H1 (cell line): Measurements from ENCODE around the gene METTL22. TPM values are rescaled to one million over a fixed set of nuclear protein-coding genes. Genes with fewer than 3 reads are reported as not detected.

ENCODE experiments used
- CTCF ChIA-PET: fragments of 300-600 bp; sonication (Branson Sonifier 250); formaldehyde crosslinking; loops from one replicate; lab custom pipeline; 2021; ENCODE audit not compliant: partially characterized antibody; lab: Charles Lee
- POLR2A ChIA-PET: fragments of 300-600 bp; sonication (Branson Sonifier 250); formaldehyde crosslinking; loops from one replicate; lab custom pipeline; 2021; ENCODE audit warnings: inconsistent platforms; ENCODE audit not compliant: partially characterized antibody; lab: Charles Lee
- DNase-seq, 2 experiments: peaks; one replicate each; pipeline versions ENCODE4 v3.0.0 to v3.0.0-alpha.2; 2010 to 2022; ENCODE audit warnings: low spot score in 2 of 2, low read depth in 1 of 2, mixed read lengths in 1 of 2
- FAIRE-seq: peaks from 2 replicates; lab custom pipeline; 2011; peaks lifted over from hg19 to GRCh38; lab: Jason Lieb, UNC
- H2AFZ ChIP-seq: 2 replicates; pipeline ENCODE4 v1.8.1; 2012; ENCODE audit warnings: low read length, inconsistent platforms
- H2AK5ac ChIP-seq: 2 replicates; pipeline ENCODE4 v1.6.1; 2013; ENCODE audit warnings: low read depth, low read length
- H2BK120ac ChIP-seq: replicated peaks from 2 replicates; pipeline ENCODE3; 2013; ENCODE audit warnings: low read depth, low read length, inconsistent platforms
- H2BK12ac ChIP-seq: 2 replicates; pipeline ENCODE4 v1.6.1; 2013; ENCODE audit warnings: low read depth, low read length
- H2BK15ac ChIP-seq: 2 replicates; pipeline ENCODE4 v1.6.1; 2013; ENCODE audit warnings: low read length
- H2BK20ac ChIP-seq: 2 replicates; pipeline ENCODE4 v1.6.1; 2013; ENCODE audit warnings: low read length
- H2BK5ac ChIP-seq: 2 replicates; pipeline ENCODE4 v1.6.1; 2013; ENCODE audit warnings: low read depth, low read length
- H3K14ac ChIP-seq: 2 replicates; pipeline ENCODE4 v1.6.1; 2013; ENCODE audit warnings: inconsistent platforms; ENCODE audit not compliant: insufficient read length
- H3K18ac ChIP-seq: 2 replicates; pipeline ENCODE4 v1.6.1; 2013; ENCODE audit warnings: low read length; ENCODE audit errors: extremely low read depth
- H3K23ac ChIP-seq: 2 replicates; pipeline ENCODE4 v1.6.1; 2013; ENCODE audit warnings: inconsistent platforms; ENCODE audit not compliant: insufficient read length
- H3K23me2 ChIP-seq: 2 replicates; pipeline ENCODE4 v1.6.1; 2013; ENCODE audit warnings: low read depth, low read length
- H3K27ac ChIP-seq: 2 replicates; pipeline ENCODE4 v1.6.1; 2011; ENCODE audit warnings: low read depth, low read length, inconsistent platforms
- H3K27me3 ChIP-seq, 4 experiments: replicated peaks in 1 of 4; 1 replicate in 1 of 4; 2 replicates in 3 of 4; pipeline versions ENCODE4 v1.6.1 to v1.8.1; 2011 to 2013; ENCODE audit warnings: low read length in 3 of 4, mild to moderate bottlenecking in 3 of 4, inconsistent platforms in 2 of 4, mixed read lengths in 2 of 4, moderate library complexity in 1 of 4; ENCODE audit not compliant: control insufficient read depth in 3 of 4, insufficient read depth in 3 of 4; ENCODE audit errors: extremely low read depth in 1 of 4
- H3K36me3 ChIP-seq, 4 experiments: 2 replicates each; pipeline versions ENCODE4 v1.6.1 to v1.8.1; 2011 to 2013; ENCODE audit warnings: mild to moderate bottlenecking in 4 of 4, low read length in 3 of 4, moderate library complexity in 2 of 4, control low read depth in 1 of 4, inconsistent platforms in 1 of 4; ENCODE audit not compliant: insufficient read depth in 4 of 4, control insufficient read depth in 2 of 4
- H3K4ac ChIP-seq: replicated peaks from 2 replicates; pipeline ENCODE3; 2013; ENCODE audit warnings: low read length, low read depth, mixed read lengths, inconsistent platforms; ENCODE audit not compliant: insufficient read length
- H3K4me1 ChIP-seq, 4 experiments: replicated peaks in 1 of 4; 1 replicate in 1 of 4; 2 replicates in 3 of 4; pipeline versions ENCODE4 v1.6.1 to v1.8.1; 2011 to 2013; ENCODE audit warnings: low read length in 3 of 4, inconsistent platforms in 2 of 4, mixed read lengths in 1 of 4; ENCODE audit not compliant: insufficient read depth in 4 of 4, control insufficient read depth in 3 of 4
- H3K4me2 ChIP-seq, 2 experiments: 2 replicates each; pipeline versions ENCODE4 v1.6.1 to v1.8.1; 2011 to 2013; ENCODE audit warnings: low read depth in 2 of 2, low read length in 2 of 2, control low read depth in 1 of 2, inconsistent platforms in 1 of 2, mild to moderate bottlenecking in 1 of 2; ENCODE audit not compliant: insufficient read depth in 1 of 2
- H3K4me3 ChIP-seq, 4 experiments: fragments of 200-600, 300-600 bp in 1 of 4; sonication (generic), shearing (Covaris generic), sonication (Bioruptor Twin) in 1 of 4; 2 replicates each; pipeline versions ENCODE4 v1.5.1 to v1.8.1; 2011 to 2016; ENCODE audit warnings: low read length in 4 of 4, low read depth in 3 of 4, control low read depth in 2 of 4, inconsistent platforms in 2 of 4, mild to moderate bottlenecking in 2 of 4, mixed read lengths in 1 of 4, moderate library complexity in 1 of 4; ENCODE audit not compliant: insufficient read depth in 2 of 4; ENCODE audit errors: extremely low read depth in 1 of 4
- H3K56ac ChIP-seq: replicated peaks from 2 replicates; pipeline ENCODE3; 2013; ENCODE audit warnings: low read depth, mild to moderate bottlenecking, mixed read lengths, low read length, inconsistent platforms; ENCODE audit not compliant: insufficient read length
- H3K79me1 ChIP-seq: 2 replicates; pipeline ENCODE4 v1.6.1; 2013; ENCODE audit warnings: low read depth, low read length, control low read depth
- H3K79me2 ChIP-seq, 2 experiments: 2 replicates each; pipeline versions ENCODE4 v1.6.1 to v1.8.1; 2012 to 2013; ENCODE audit warnings: low read length in 2 of 2, mild to moderate bottlenecking in 2 of 2, inconsistent platforms in 1 of 2; ENCODE audit not compliant: insufficient read depth in 2 of 2, control insufficient read depth in 1 of 2
- H3K9ac ChIP-seq, 4 experiments: replicated peaks in 1 of 4; 1 replicate in 1 of 4; 2 replicates in 3 of 4; pipeline versions ENCODE4 v1.6.1 to v1.8.1; 2011 to 2013; ENCODE audit warnings: low read depth in 3 of 4, low read length in 3 of 4, control low read depth in 2 of 4, mild to moderate bottlenecking in 2 of 4, moderate library complexity in 2 of 4, inconsistent platforms in 1 of 4; ENCODE audit errors: extremely low read depth in 1 of 4
- H3K9me3 ChIP-seq, 2 experiments: 2 replicates each; pipeline versions ENCODE4 v1.6.1 to v1.8.1; 2012 to 2013; ENCODE audit warnings: mild to moderate bottlenecking in 2 of 2, moderate library complexity in 2 of 2, control low read depth in 1 of 2, inconsistent platforms in 1 of 2, low read depth in 1 of 2, low read length in 1 of 2, mixed read lengths in 1 of 2; ENCODE audit not compliant: insufficient read depth in 2 of 2
- H4K20me1 ChIP-seq, 2 experiments: replicated peaks in 1 of 2; 2 replicates each; pipeline versions ENCODE3 to v1.8.1; 2011 to 2013; ENCODE audit warnings: inconsistent platforms in 2 of 2, low read length in 2 of 2, mild to moderate bottlenecking in 1 of 2; ENCODE audit not compliant: insufficient read depth in 2 of 2, control insufficient read depth in 1 of 2
- H4K5ac ChIP-seq: 2 replicates; pipeline ENCODE4 v1.6.1; 2013; ENCODE audit warnings: low read length, low read depth, mixed read lengths, inconsistent platforms; ENCODE audit not compliant: insufficient read length
- H4K8ac ChIP-seq: 2 replicates; pipeline ENCODE4 v1.8.0; 2013; ENCODE audit warnings: mild to moderate bottlenecking, moderate library complexity, low read length, inconsistent platforms; ENCODE audit not compliant: insufficient read depth; ENCODE audit errors: extremely low read depth
- H4K91ac ChIP-seq: replicated peaks from 2 replicates; pipeline ENCODE3; 2013; ENCODE audit warnings: low read length, mixed read lengths, inconsistent platforms; ENCODE audit not compliant: insufficient read length
- ATF3 ChIP-seq: IDR thresholded peaks from 2 replicates; pipeline ENCODE4 v1.6.1; 2011; ENCODE audit warnings: low read depth, mild to moderate bottlenecking, low read length; ENCODE audit not compliant: insufficient read depth
- BCL11A ChIP-seq, 2 experiments: IDR thresholded peaks; one replicate each; pipeline ENCODE4 v1.6.1; 2011; ENCODE audit warnings: low read depth in 2 of 2, low read length in 2 of 2, mild to moderate bottlenecking in 2 of 2
- CEBPB ChIP-seq: IDR thresholded peaks from 2 replicates; pipeline ENCODE4 v1.6.1; 2012; ENCODE audit warnings: low read depth, low read length
- CHD2 ChIP-seq: IDR thresholded peaks from 2 replicates; pipeline ENCODE4 v1.6.1; 2012; ENCODE audit warnings: low read length, improper control_type of control experiment
- JUND ChIP-seq: IDR thresholded peaks from 2 replicates; pipeline ENCODE4 v1.6.1; 2011; ENCODE audit warnings: mild to moderate bottlenecking, improper control_type of control experiment, low read length
- NANOG ChIP-seq: IDR thresholded peaks from 2 replicates; pipeline ENCODE4 v1.6.1; 2011; ENCODE audit warnings: low read length, low read depth, mild to moderate bottlenecking, inconsistent platforms; ENCODE audit not compliant: insufficient read depth, poor library complexity, severe bottlenecking
- NRF1 ChIP-seq: IDR thresholded peaks from 2 replicates; pipeline ENCODE4 v1.6.1; 2011; ENCODE audit warnings: mild to moderate bottlenecking, low read depth, low read length, improper control_type of control experiment
- POLR2A ChIP-seq, 2 experiments: IDR thresholded peaks; 1 replicate in 1 of 2; 2 replicates in 1 of 2; pipeline ENCODE4 v1.6.1; 2011; ENCODE audit warnings: low read depth in 2 of 2, low read length in 2 of 2, mild to moderate bottlenecking in 2 of 2; ENCODE audit errors: control extremely low read depth in 1 of 2
- POLR2AphosphoS5 ChIP-seq: IDR thresholded peaks from 2 replicates; pipeline ENCODE4 v1.6.1; 2011; ENCODE audit warnings: low read depth, low read length
- RFX5 ChIP-seq: IDR thresholded peaks from 2 replicates; pipeline ENCODE4 v1.6.1; 2011; ENCODE audit warnings: low read depth, low read length, improper control_type of control experiment, borderline replicate concordance
- TBP ChIP-seq: IDR thresholded peaks from 2 replicates; pipeline ENCODE4 v1.6.1; 2011; ENCODE audit warnings: low read depth, low read length, improper control_type of control experiment
- TCF12 ChIP-seq: IDR thresholded peaks from 2 replicates; pipeline ENCODE4 v1.6.1; 2011; ENCODE audit warnings: low read depth, mild to moderate bottlenecking, low read length
- YY1 ChIP-seq: IDR thresholded peaks from 2 replicates; pipeline ENCODE4 v1.6.1; 2011; ENCODE audit warnings: low read depth, mild to moderate bottlenecking, low read length
- WGBS, 2 experiments: shearing (Covaris generic) in 1 of 2; methylation state at CpG; one replicate each; pipeline versions ENCODE4 v1.1.6 to v1.1.7; 2013 to 2015; ENCODE audit warnings: low lambda C conversion rate in 2 of 2, mixed read lengths in 2 of 2, inconsistent platforms in 1 of 2, low coverage in 1 of 2, missing lambda C conversion rate in 1 of 2; ENCODE audit not compliant: insufficient replicate concordance in 2 of 2, insufficient coverage in 1 of 2, insufficient read length in 1 of 2; ENCODE audit errors: extremely low coverage in 1 of 2, missing lambda C conversion rate in 1 of 2; 5-methylcytosine and 5-hydroxymethylcytosine counted together
- polyA plus RNA-seq, 7 experiments: library from polyadenylated mRNA; depleted of rRNA in 3 of 7; stranded (reverse) in 5 of 7; unstranded in 2 of 7; fragments of >200 nt in 5 of 7; fragments of 200-250 nt in 2 of 7; gene quantifications; 1 replicate in 5 of 7; 2 replicates in 1 of 7; 4 replicates in 1 of 7; pipeline versions ENCODE4 v1.2.1 to v1.2.3, GENCODE V29; 2011 to 2013; ENCODE audit warnings: missing spikeins in 2 of 7, mixed read lengths in 2 of 7
- total RNA-seq: library from RNA; stranded (reverse); fragmentation: NEBNext Ultra II Directional; extraction: Animal tissue kit (Norgen Biotek cat#: 25700); gene quantifications from 2 replicates; pipeline ENCODE4 v1.2.1, GENCODE V29; 2021
- TF ChIP-seq, protein P1 (sequence below): IDR thresholded peaks from 2 replicates; pipeline ENCODE4 v1.6.1; 2011; ENCODE audit warnings: low read length, improper control_type of control experiment

The METTL22 gene
- total and polyA plus RNA-seq, 2 of the 8 experiments (the other 6 are each of a cell fraction or from before 2014, with no cell fraction given), result 56.7 to 85.2 TPM

- H2BK5ac ChIP-seq, result no peak overlapping the region
- H2AK5ac ChIP-seq, result no peak overlapping the region
- no peak overlapping the region for H2BK15ac ChIP-seq
- no peaks in the 10 kb centered on the region for H3K23me2 ChIP-seq
- H3K36me3 ChIP-seq, result no peaks in the 10 kb centered on the region
- H3K27me3 ChIP-seq, result no peaks in the 10 kb centered on the region; a peak in 2 of 7 replicates
- no peak overlapping the region for H2BK20ac ChIP-seq
- ChIA-PET POLR2A (interaction anchor here (0.9 to 2.2 kb wide), 4 partner anchors 9 to 52 kb away, joined by 3 to 8 read pairs (median 3); partner anchors contain the start of gene METTL22), CTCF (interaction anchor here (1.1 to 12.6 kb wide), 4 partner anchors 26 to 70 kb away, joined by 3 to 416 read pairs (median 60); partner anchors contain the start of gene METTL22)
- H4K8ac ChIP-seq, result no peak overlapping the region
- no peak overlapping the region for H4K91ac ChIP-seq
- no peaks in the 10 kb centered on the region for H3K79me1 ChIP-seq
- no peak overlapping the region for H3K4ac ChIP-seq
- no peak overlapping the region for H4K5ac ChIP-seq
- DNase-seq (no peak), FAIRE-seq (no peak)
- H2AFZ ChIP-seq, result no peak overlapping the region
- no peak overlapping the region for H3K9ac ChIP-seq
- no peak overlapping the region for H3K56ac ChIP-seq
- H3K4me3 ChIP-seq, result no peak overlapping the region
- H3K27ac ChIP-seq, result no peak overlapping the region
- H3K14ac ChIP-seq, result no peak overlapping the region
- no peak overlapping the region for H2BK12ac ChIP-seq
- no peak overlapping the region for H3K23ac ChIP-seq
- no peaks in the 10 kb centered on the region for H4K20me1 ChIP-seq
- no peak overlapping the region for H3K18ac ChIP-seq
- WGBS, 2 experiments, result 87% methylated on average over 2 of the region's 2 CpGs; no CpG with 5 or more reads in 1 of the 2 experiments
- H3K4me2 ChIP-seq, result no peak overlapping the region
- H3K79me2 ChIP-seq, result no peaks in the 10 kb centered on the region
- no peaks in the 10 kb centered on the region for H3K9me3 ChIP-seq
- no peak overlapping the region for H2BK120ac ChIP-seq
- H3K4me1 ChIP-seq, result peaks cover 0 to 18% (median 2%) of the 10 kb centered on the region in 4 experiments; a peak in 4 of 7 replicates
- TF ChIP-seq TCF12, result no peak
- TF ChIP-seq YY1, result no peak
- TF ChIP-seq TBP, result no peak
- TF ChIP-seq RFX5, result no peak
- no peak for TF ChIP-seq JUND
- no peak for TF ChIP-seq ATF3
- TF ChIP-seq BCL11A (IDR thresholded peaks at IDR 0.05; ENCODE audit: low read depth in 2 of 2, low read length in 2 of 2), result no peak
- TF ChIP-seq POLR2AphosphoS5, result no peak
- no peak for TF ChIP-seq NRF1
- no peak for TF ChIP-seq CHD2
- TF ChIP-seq POLR2A (IDR thresholded peaks at IDR 0.05; ENCODE audit: control extremely low read depth in 1 of 2, low read depth in 2 of 2, low read length in 2 of 2), result no peak
- no peak for TF ChIP-seq NANOG
- no peak for TF ChIP-seq CEBPB
- TF ChIP-seq, protein P1, sequence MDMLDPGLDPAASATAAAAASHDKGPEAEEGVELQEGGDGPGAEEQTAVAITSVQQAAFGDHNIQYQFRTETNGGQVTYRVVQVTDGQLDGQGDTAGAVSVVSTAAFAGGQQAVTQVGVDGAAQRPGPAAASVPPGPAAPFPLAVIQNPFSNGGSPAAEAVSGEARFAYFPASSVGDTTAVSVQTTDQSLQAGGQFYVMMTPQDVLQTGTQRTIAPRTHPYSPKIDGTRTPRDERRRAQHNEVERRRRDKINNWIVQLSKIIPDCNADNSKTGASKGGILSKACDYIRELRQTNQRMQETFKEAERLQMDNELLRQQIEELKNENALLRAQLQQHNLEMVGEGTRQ, result no peak
These were observed 46.1 kb upstream of the METTL22 start for GRCh38 chr16:8575399-8575798.
